Pancreas (tissue), 10 donors: ENCODE measurements around the gene ACAD11. TPM values are rescaled to one million over a fixed set of nuclear protein-coding genes. Genes with fewer than 3 reads are reported as not detected.

Source experiments
- ATAC-seq, 4 donors: fragments of 200-7000 bp; cut with Tn5 transposase; one replicate each; pipeline versions ENCODE4 v1.8.0 to v1.9.1; 2020; ENCODE audit warnings: mild to moderate bottlenecking in 4 of 4, moderate library complexity in 4 of 4
- DNase-seq, 6 donors: peaks; one replicate each; pipeline ENCODE4 v3.0.0-alpha.2; 2020
- FAIRE-seq: peaks from 2 replicates; lab custom pipeline; 2012; peaks lifted over from hg19 to GRCh38; lab: Jason Lieb, UNC
- H3K27ac ChIP-seq, 4 donors: fragments of 200-600 bp; sonication (generic); 1 replicate in 3 of 4; 2 replicates in 1 of 4; pipeline versions ENCODE4 v1.5.0 to v1.8.0; 2020
- H3K27me3 ChIP-seq, 4 donors: fragments of 200-600 bp; one replicate each; pipeline ENCODE4 v1.8.0; 2021
- H3K36me3 ChIP-seq, 3 donors: fragments of 200-600 bp; sonication (generic) in 1 of 3; one replicate each; pipeline versions ENCODE4 v1.5.0 to v1.8.0; 2020 to 2021
- H3K4me1 ChIP-seq, 3 donors: fragments of 200-600 bp; one replicate each; pipeline ENCODE4 v1.8.0; 2021
- H3K4me3 ChIP-seq, 4 donors: fragments of 200-600 bp; sonication (generic) in 2 of 4; one replicate each; pipeline versions ENCODE4 v1.5.0 to v1.8.0; 2020 to 2021
- H3K9me3 ChIP-seq, 4 donors: fragments of 200-600 bp; one replicate each; pipeline ENCODE4 v1.8.0; 2021
- CTCF ChIP-seq, 4 donors: fragments of 200-600 bp; sonication (generic) in 3 of 4; IDR thresholded peaks; one replicate each; pipeline versions ENCODE4 v1.5.0 to v1.8.0; 2021; ENCODE audit warnings: antibody characterized with exemption in 4 of 4
- WGBS, 2 donors: extraction: QIAGEN DNeasy Blood & Tissue Kit; methylation state at CpG; one replicate each; pipeline ENCODE4 v1.1.7; 2013; 5-methylcytosine and 5-hydroxymethylcytosine counted together
- intact Hi-C, 3 donors: fragments of 100-400 bp; cut with DNase I; formaldehyde crosslinking; loops; one replicate each; pipeline versions ENCODE4 v1.11.1 to v1.14.2; 2022
- polyA plus RNA-seq, 2 donors: library from polyadenylated mRNA; stranded (reverse); fragments of 200-250 nt; gene quantifications; one replicate each; pipeline ENCODE4 v1.2.3, GENCODE V29; 2013
- total RNA-seq, 6 donors: library from RNA; stranded (reverse); fragmentation: NEBNext Ultra II Directional in 4 of 6; extraction: Animal tissue kit (Norgen Biotek cat#: 25700) in 4 of 6; gene quantifications; one replicate each; pipeline versions ENCODE4 v1.2.1 to v1.2.4, GENCODE V29; 2021 to 2023
- donor health status: healthy with polysubstance abuse.
- donor health status: DM: no; HTN: no; CAD: no; lungs with moderate emphysema.
- donor health status: DM: no; HTN: no; CAD: no.
- donor health status: control.
- donor health status: control.
- donor health status: Bipolar disorder and iron deficiency.
- donor health status: DM: yes; HTN: yes; CAD: no.
- donor health status: DM: no; HTN: no; CAD: no.
- donor health status: DM: no; HTN: no; CAD: no.
- donor health status: DM: yes; HTN: yes; CAD: no.

The ACAD11 gene
- total and polyA plus RNA-seq, 8 donors, result 6.6 to 31.7 (median 12.4) TPM

DNA sequence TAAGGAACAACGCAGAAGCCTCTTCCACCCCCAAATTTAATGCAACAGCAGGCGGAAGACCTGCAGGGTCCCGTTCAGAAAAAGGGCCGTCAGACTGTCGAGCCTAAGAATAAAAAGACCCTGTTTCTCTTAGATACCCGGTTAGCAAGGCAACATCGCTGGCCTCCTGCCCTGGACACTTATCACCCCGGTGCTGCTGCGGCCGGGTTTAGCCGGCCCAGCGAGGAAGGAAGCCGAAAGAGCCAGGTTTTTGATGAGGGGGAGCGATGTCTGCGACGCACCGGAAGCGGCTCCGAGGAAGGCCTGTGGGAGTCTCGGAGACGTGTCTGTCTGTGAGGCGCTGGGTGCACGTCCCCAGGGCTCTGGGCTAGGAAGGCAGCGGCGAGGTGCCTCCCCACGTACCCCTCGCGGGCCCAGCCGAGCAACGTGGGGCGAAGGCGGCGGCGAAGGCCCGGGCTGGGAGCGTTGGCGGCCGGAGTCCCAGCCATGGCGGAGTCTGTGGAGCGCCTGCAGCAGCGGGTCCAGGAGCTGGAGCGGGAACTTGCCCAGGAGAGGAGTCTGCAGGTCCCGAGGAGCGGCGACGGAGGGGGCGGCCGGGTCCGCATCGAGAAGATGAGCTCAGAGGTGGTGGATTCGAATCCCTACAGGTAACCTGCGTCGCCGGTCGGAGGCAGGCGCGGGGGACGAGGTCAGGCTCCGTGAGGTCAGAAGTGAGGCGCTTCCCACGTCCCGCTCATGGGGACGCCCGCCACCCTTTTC, 622 bp upstream of the ACAD11 start, which contains the start of gene UBA5:
UBA5 (plus strand) TSS at position 278 of the 759 bp plus-strand sequence; CDS start at position 487, 209 bp downstream.
- peak within 1 kb of the TSS; percentile 82 to 96 (median 92) for H3K27ac ChIP-seq
- DNase-seq (peak; percentile 63 to 89 (median 70)), ATAC-seq (peak; percentile 75 to 87 (median 82)), FAIRE-seq (no peak)
- peaks cover 10 to 39% (median 19%) of the 10 kb centered on the region in 3 donors for H3K4me1 ChIP-seq
- no peaks in the 10 kb centered on the region for H3K27me3 ChIP-seq
- intact Hi-C loops, result no loop called here
- TF ChIP-seq CTCF (IDR thresholded peaks at IDR 0.05), result no peak
- WGBS, 2 donors, result 0 to 1% methylated on average over 59 to 64 of the region's 64 CpGs
- H3K36me3 ChIP-seq, result no peaks in the 10 kb centered on the region
- no peaks in the 10 kb centered on the region for H3K9me3 ChIP-seq
- peak within 1 kb of the TSS; percentile 44 to 89 (median 86) for H3K4me3 ChIP-seq

GRCh38 chr3:132659000-132659364, 627 bp downstream of the ACAD11 start:
- 2 to 4% methylated on average over 7 of the region's 7 CpGs for WGBS, 2 donors
- no peaks in the 10 kb centered on the region for H3K27me3 ChIP-seq
- H3K27ac ChIP-seq, result peak overlapping the region; percentile 82 to 96 (median 92)
- no peak for ATAC-seq
- DNase-seq, result no peak
- no peaks in the 10 kb centered on the region for H3K9me3 ChIP-seq
- TF ChIP-seq CTCF (IDR thresholded peaks at IDR 0.05), result no peak
- intact Hi-C loops, result no loop called here
- H3K4me1 ChIP-seq, result peaks cover 16 to 31% (median 19%) of the 10 kb centered on the region in 3 donors
- no peaks in the 10 kb centered on the region for H3K36me3 ChIP-seq
- FAIRE-seq, result no peak
- H3K4me3 ChIP-seq, result peak overlapping the region; percentile 44 to 89 (median 86)

GRCh38 chr3:132657869-132658747, 1.5 kb downstream of the ACAD11 start:
- Histone ChIP-seq H3K4me1 (peaks cover 16 to 25% (median 16%) of the 10 kb centered on the region in 3 donors), H3K4me3 (peak overlapping the region in 1 of 4 donors; percentile 89), H3K27me3 (no peaks in the 10 kb centered on the region), H3K9me3 (no peaks in the 10 kb centered on the region), H3K36me3 (no peaks in the 10 kb centered on the region), H3K27ac (no peak overlapping the region)
- no peak for FAIRE-seq
- DNase-seq, result no peak
- TF ChIP-seq CTCF (IDR thresholded peaks at IDR 0.05), result no peak
- 71 to 76% methylated on average over 8 of the region's 8 CpGs for WGBS, 2 donors
- intact Hi-C loops, result no loop called here
- no peak for ATAC-seq

DNA sequence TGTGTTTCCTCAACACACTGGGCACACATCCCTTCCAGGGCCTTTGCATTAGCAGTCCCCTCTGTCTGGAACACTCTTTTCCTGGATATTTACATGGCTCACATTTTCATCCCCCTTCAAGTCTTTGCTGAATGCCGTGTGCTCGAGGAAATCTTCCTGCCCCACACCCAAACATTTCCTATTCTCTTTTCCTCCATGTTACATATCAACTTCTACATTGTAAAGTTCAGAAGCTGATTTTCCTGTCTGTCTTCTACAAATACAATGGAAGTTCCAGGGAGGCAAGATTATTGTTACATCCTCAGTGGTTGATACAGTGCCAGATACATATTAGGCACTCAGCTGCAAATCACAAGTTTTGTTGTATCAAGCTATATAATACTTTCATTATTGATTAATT, 4.1 kb downstream of the ACAD11 start:
- H3K9me3 ChIP-seq, result no peaks in the 10 kb centered on the region
- H3K4me3 ChIP-seq, result no peak overlapping the region
- DNase-seq (no peak), ATAC-seq (no peak), FAIRE-seq (no peak)
- 78% methylated on average over 2 of the region's 2 CpGs for WGBS, 2 donors
- no peaks in the 10 kb centered on the region for H3K36me3 ChIP-seq
- no peaks in the 10 kb centered on the region for H3K27me3 ChIP-seq
- no peak for TF ChIP-seq CTCF (IDR thresholded peaks at IDR 0.05)
- intact Hi-C loops, result no loop called here
- no peak overlapping the region for H3K27ac ChIP-seq
- peaks cover 7 to 12% (median 9%) of the 10 kb centered on the region in 3 donors for H3K4me1 ChIP-seq
